SK-N-SH treated with all-trans-retinoic acid at 6 μM for 48 hours (cell line): ENCODE measurements around the gene TTC7B.

Source experiments
- ATAC-seq: fragments of 200-7000 bp; cut with Tn5 transposase; 3 replicates; pipeline ENCODE4 v1.9.1; 2020; ENCODE audit warnings: mild to moderate bottlenecking, moderate library complexity
- ARNTL ChIP-seq: fragments of 450-650 bp; formaldehyde crosslinking; IDR thresholded peaks from 2 replicates; pipeline ENCODE4 v1.5.0; 2020; ENCODE audit warnings: low read depth, mild to moderate bottlenecking, moderate library complexity, borderline replicate concordance
- BACH2 ChIP-seq: fragments of 250-450 bp; sonication (Bioruptor Pico); IDR thresholded peaks from 2 replicates; pipeline ENCODE4 v1.9.0; 2021; ENCODE audit warnings: mild to moderate bottlenecking, borderline replicate concordance
- CSDC2 ChIP-seq: fragments of 250-450 bp; sonication (Bioruptor Pico); IDR thresholded peaks from 2 replicates; pipeline ENCODE4 v1.5.0; 2020; ENCODE audit warnings: mild to moderate bottlenecking, moderate library complexity
- GLIS3 ChIP-seq: fragments of 250-450 bp; sonication (Bioruptor Pico); IDR thresholded peaks from 2 replicates; pipeline ENCODE4 v1.5.0; 2020; ENCODE audit warnings: mild to moderate bottlenecking, moderate library complexity
- ISL1 ChIP-seq: fragments of 250-450 bp; sonication (Bioruptor Pico); IDR thresholded peaks from 2 replicates; pipeline ENCODE4 v2.1.2; 2022; ENCODE audit warnings: mild to moderate bottlenecking, moderate library complexity
- OSR1 ChIP-seq: fragments of 250-450 bp; sonication (Bioruptor Pico); IDR thresholded peaks from 2 replicates; pipeline ENCODE4 v1.8.0; 2022; ENCODE audit warnings: moderate library complexity, mild to moderate bottlenecking, inconsistent platforms
- RARB ChIP-seq: fragments of 250-450 bp; sonication (Bioruptor Pico); IDR thresholded peaks from 2 replicates; pipeline ENCODE4 v1.8.0; 2021; ENCODE audit warnings: mild to moderate bottlenecking, moderate library complexity
- SNAI2 ChIP-seq: fragments of 250-450 bp; sonication (Bioruptor Pico); IDR thresholded peaks from 2 replicates; pipeline ENCODE4 v1.5.0; 2020; ENCODE audit warnings: mild to moderate bottlenecking, moderate library complexity
- TCF4 ChIP-seq: fragments of 250-450 bp; sonication (Bioruptor Pico); IDR thresholded peaks from 2 replicates; pipeline ENCODE4 v1.8.0; 2021; ENCODE audit warnings: mild to moderate bottlenecking, moderate library complexity, borderline replicate concordance
- TOX ChIP-seq: fragments of 250-450 bp; sonication (Bioruptor Pico); IDR thresholded peaks from 2 replicates; pipeline ENCODE4 v1.8.0; 2021; ENCODE audit warnings: mild to moderate bottlenecking, moderate library complexity, borderline replicate concordance
- ZC3H10 ChIP-seq: fragments of 250-450 bp; sonication (Bioruptor Pico); IDR thresholded peaks from 2 replicates; pipeline ENCODE4 v1.5.1; 2021; ENCODE audit warnings: mild to moderate bottlenecking, moderate library complexity
- ZFP3 ChIP-seq: fragments of 250-450 bp; sonication (Bioruptor Pico); IDR thresholded peaks from 2 replicates; pipeline ENCODE4 v1.5.0; 2020; ENCODE audit warnings: mild to moderate bottlenecking, moderate library complexity
- ZFP30 ChIP-seq: fragments of 450-650 bp; formaldehyde crosslinking; IDR thresholded peaks from 2 replicates; pipeline ENCODE4 v1.5.0; 2022; ENCODE audit warnings: mild to moderate bottlenecking, moderate library complexity
- ZNF565 ChIP-seq: fragments of 450-650 bp; formaldehyde crosslinking; conservative IDR thresholded peaks from 2 replicates; pipeline ENCODE4 v1.5.0; 2020; ENCODE audit warnings: low read depth, mild to moderate bottlenecking, moderate library complexity
- ZNF70 ChIP-seq: fragments of 450-650 bp; formaldehyde crosslinking; IDR thresholded peaks from 2 replicates; pipeline ENCODE4 v1.5.0; 2020; ENCODE audit warnings: mild to moderate bottlenecking, moderate library complexity
- ZNF8 ChIP-seq: fragments of 450-650 bp; formaldehyde crosslinking; IDR thresholded peaks from 2 replicates; pipeline ENCODE4 v1.5.0; 2020; ENCODE audit warnings: mild to moderate bottlenecking, moderate library complexity
- TF ChIP-seq, protein P1 (sequence below): fragments of 250-450 bp; sonication (Bioruptor Pico); IDR thresholded peaks from 2 replicates; pipeline ENCODE4 v1.8.0; 2020; ENCODE audit warnings: mild to moderate bottlenecking, moderate library complexity, borderline replicate concordance
- TF ChIP-seq, protein P2 (sequence below): fragments of 250-450 bp; sonication (Bioruptor Pico); IDR thresholded peaks from 2 replicates; pipeline ENCODE4 v1.5.1; 2021; ENCODE audit warnings: mild to moderate bottlenecking, moderate library complexity
- TF ChIP-seq, protein P3 (sequence below): fragments of 250-450 bp; sonication (Bioruptor Pico); IDR thresholded peaks from 2 replicates; pipeline ENCODE4 v1.5.0; 2020; ENCODE audit warnings: mild to moderate bottlenecking, moderate library complexity

Gene TTC7B

DNA sequence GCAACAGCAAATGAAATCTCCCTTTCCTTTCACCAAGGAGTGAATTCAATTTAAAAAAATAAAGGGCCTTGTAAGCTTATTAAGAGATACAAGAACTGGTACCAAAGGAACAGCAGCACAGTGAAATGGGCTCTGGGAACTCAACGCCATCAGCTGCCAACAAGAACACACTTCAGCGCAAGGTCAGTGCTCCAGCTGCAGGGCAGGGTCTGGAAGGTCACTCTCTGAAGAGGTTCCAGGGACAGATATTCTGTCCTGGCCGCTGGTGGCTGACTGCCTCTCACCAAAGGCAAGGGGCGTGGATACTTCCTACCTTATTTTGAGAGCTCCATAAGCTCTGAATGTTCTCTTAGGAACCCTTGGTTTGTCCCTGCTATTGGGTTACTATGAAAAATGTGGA, 232.8 kb downstream of the TTC7B start:
- no peak for ATAC-seq
- no peak for TF ChIP-seq TOX
- TF ChIP-seq, protein P1, sequence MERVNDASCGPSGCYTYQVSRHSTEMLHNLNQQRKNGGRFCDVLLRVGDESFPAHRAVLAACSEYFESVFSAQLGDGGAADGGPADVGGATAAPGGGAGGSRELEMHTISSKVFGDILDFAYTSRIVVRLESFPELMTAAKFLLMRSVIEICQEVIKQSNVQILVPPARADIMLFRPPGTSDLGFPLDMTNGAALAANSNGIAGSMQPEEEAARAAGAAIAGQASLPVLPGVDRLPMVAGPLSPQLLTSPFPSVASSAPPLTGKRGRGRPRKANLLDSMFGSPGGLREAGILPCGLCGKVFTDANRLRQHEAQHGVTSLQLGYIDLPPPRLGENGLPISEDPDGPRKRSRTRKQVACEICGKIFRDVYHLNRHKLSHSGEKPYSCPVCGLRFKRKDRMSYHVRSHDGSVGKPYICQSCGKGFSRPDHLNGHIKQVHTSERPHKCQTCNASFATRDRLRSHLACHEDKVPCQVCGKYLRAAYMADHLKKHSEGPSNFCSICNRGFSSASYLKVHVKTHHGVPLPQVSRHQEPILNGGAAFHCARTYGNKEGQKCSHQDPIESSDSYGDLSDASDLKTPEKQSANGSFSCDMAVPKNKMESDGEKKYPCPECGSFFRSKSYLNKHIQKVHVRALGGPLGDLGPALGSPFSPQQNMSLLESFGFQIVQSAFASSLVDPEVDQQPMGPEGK (CRISPR knock-in tag), result no peak
- TF ChIP-seq ZC3H10 (CRISPR knock-in tag), result no peak
- TF ChIP-seq OSR1 (CRISPR knock-in tag), result no peak
- no peak for TF ChIP-seq RARB (CRISPR knock-in tag)
- TF ChIP-seq GLIS3 (CRISPR knock-in tag), result no peak
- no peak for TF ChIP-seq ZNF565 (CRISPR knock-in tag)
- TF ChIP-seq ISL1 (CRISPR knock-in tag), result no peak
- TF ChIP-seq ZNF8, result no peak
- TF ChIP-seq, protein P2, sequence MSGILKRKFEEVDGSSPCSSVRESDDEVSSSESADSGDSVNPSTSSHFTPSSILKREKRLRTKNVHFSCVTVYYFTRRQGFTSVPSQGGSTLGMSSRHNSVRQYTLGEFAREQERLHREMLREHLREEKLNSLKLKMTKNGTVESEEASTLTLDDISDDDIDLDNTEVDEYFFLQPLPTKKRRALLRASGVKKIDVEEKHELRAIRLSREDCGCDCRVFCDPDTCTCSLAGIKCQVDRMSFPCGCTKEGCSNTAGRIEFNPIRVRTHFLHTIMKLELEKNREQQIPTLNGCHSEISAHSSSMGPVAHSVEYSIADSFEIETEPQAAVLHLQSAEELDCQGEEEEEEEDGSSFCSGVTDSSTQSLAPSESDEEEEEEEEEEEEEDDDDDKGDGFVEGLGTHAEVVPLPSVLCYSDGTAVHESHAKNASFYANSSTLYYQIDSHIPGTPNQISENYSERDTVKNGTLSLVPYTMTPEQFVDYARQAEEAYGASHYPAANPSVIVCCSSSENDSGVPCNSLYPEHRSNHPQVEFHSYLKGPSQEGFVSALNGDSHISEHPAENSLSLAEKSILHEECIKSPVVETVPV (CRISPR knock-in tag), result no peak

DNA sequence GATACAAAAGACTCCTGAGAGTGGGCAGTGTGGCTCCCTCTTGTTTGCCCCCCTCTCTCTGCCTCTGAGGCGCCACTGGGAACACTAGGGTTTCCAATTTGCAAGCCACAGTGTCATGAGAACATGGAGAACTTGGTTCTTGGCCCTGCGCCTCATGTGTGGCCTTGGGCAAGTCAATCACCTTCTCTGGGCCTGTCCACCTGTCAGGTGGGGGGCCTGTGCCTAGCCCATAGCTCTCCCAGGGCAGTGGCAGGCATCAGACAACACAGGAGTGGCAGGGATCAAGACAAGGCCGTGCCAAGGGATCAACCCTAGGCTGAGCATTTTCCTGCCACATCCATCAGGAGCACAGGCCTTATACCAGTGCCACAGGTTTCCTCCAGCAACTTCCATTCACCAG, 234.1 kb downstream of the TTC7B start:
- no peak for ATAC-seq

DNA sequence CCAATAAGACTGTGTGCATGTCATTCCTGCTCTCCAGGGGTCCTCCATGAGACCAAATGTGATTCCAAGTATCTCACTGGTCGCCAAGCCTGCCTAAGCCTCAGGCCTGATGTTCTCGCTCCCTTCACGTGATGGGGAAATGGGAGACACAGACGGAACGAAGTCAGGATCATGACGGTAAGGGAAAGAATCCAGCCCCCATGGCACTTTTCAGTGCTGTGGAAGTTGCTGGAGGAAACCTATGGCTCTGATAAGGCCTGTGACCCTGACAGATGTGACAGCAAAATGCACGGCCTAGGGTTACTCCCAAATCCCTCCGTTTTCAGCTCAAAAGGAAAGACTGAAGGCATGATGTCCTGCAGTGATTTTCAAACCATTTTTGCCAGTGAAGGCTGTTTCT, 234.5 kb downstream of the TTC7B start:
- no peak for ATAC-seq
- TF ChIP-seq BACH2 (CRISPR knock-in tag) (no peak), OSR1 (CRISPR knock-in tag) (no peak), ZC3H10 (CRISPR knock-in tag) (no peak), ARNTL (no peak), SNAI2 (no peak), ZFP3 (CRISPR knock-in tag) (no peak), ZNF8 (no peak), ISL1 (CRISPR knock-in tag) (no peak), CSDC2 (CRISPR knock-in tag) (no peak), ZNF565 (CRISPR knock-in tag) (no peak), TCF4 (CRISPR knock-in tag) (no peak), ZNF70 (CRISPR knock-in tag) (no peak), ZFP30 (no peak)
- TF ChIP-seq, protein P2 (CRISPR knock-in tag), result no peak
- TF ChIP-seq, protein P3, sequence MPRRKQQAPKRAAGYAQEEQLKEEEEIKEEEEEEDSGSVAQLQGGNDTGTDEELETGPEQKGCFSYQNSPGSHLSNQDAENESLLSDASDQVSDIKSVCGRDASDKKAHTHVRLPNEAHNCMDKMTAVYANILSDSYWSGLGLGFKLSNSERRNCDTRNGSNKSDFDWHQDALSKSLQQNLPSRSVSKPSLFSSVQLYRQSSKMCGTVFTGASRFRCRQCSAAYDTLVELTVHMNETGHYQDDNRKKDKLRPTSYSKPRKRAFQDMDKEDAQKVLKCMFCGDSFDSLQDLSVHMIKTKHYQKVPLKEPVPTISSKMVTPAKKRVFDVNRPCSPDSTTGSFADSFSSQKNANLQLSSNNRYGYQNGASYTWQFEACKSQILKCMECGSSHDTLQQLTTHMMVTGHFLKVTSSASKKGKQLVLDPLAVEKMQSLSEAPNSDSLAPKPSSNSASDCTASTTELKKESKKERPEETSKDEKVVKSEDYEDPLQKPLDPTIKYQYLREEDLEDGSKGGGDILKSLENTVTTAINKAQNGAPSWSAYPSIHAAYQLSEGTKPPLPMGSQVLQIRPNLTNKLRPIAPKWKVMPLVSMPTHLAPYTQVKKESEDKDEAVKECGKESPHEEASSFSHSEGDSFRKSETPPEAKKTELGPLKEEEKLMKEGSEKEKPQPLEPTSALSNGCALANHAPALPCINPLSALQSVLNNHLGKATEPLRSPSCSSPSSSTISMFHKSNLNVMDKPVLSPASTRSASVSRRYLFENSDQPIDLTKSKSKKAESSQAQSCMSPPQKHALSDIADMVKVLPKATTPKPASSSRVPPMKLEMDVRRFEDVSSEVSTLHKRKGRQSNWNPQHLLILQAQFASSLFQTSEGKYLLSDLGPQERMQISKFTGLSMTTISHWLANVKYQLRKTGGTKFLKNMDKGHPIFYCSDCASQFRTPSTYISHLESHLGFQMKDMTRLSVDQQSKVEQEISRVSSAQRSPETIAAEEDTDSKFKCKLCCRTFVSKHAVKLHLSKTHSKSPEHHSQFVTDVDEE (CRISPR knock-in tag), result no peak
- TF ChIP-seq, protein P1 (CRISPR knock-in tag), result no peak

More for the DNA sequence above, 234.1 kb downstream of the TTC7B start:
- no peak for TF ChIP-seq ZFP3 (CRISPR knock-in tag)
- TF ChIP-seq, protein P3 (CRISPR knock-in tag), result no peak
- TF ChIP-seq, protein P2 (CRISPR knock-in tag), result no peak
